ENCODE results near the gene PLCD1. TPM values are rescaled to one million over a fixed set of nuclear protein-coding genes. Genes with fewer than 3 reads are reported as not detected.

The PLCD1 gene
- total RNA-seq, 2 experiments from 2014 or later, result 7.7 to 10.4 TPM

GRCh38 chr3:37993820-37994638 is 35.4 kb downstream of the PLCD1 start:
- no peak for TF ChIP-seq EZH2phosphoT487 (IDR thresholded peaks at IDR 0.05; ENCODE audit: borderline replicate concordance, low read depth, low read length)
- TF ChIP-seq, protein P1, sequence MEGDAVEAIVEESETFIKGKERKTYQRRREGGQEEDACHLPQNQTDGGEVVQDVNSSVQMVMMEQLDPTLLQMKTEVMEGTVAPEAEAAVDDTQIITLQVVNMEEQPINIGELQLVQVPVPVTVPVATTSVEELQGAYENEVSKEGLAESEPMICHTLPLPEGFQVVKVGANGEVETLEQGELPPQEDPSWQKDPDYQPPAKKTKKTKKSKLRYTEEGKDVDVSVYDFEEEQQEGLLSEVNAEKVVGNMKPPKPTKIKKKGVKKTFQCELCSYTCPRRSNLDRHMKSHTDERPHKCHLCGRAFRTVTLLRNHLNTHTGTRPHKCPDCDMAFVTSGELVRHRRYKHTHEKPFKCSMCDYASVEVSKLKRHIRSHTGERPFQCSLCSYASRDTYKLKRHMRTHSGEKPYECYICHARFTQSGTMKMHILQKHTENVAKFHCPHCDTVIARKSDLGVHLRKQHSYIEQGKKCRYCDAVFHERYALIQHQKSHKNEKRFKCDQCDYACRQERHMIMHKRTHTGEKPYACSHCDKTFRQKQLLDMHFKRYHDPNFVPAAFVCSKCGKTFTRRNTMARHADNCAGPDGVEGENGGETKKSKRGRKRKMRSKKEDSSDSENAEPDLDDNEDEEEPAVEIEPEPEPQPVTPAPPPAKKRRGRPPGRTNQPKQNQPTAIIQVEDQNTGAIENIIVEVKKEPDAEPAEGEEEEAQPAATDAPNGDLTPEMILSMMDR (conservative IDR thresholded peaks at IDR 0.05; ENCODE audit: low read length), result no peak; the same call in 1 of the 2 replicates
- peak overlapping the region; percentile 58 for H3K27ac ChIP-seq (ENCODE audit: low read depth, low read length, poor library complexity, severe bottlenecking)
- H3K9me3 ChIP-seq (ENCODE audit: low read length), result no peaks in the 10 kb centered on the region
- H3K4me2 ChIP-seq (ENCODE audit: low read length), result peak overlapping the region; percentile 84
- peak overlapping the region; percentile 90 for H2AFZ ChIP-seq (ENCODE audit: low read length)
- H4K20me1 ChIP-seq (ENCODE audit: insufficient read depth, low read length), result no peaks in the 10 kb centered on the region
- BruUV-seq (replicated peaks), result no TSS peak
- peak overlapping the region; percentile 78 for H3K4me3 ChIP-seq (ENCODE audit: low read depth, low read length, poor library complexity, severe bottlenecking)
- peak; percentile 81 for DNase-seq (ENCODE audit: low spot score)
- ChIA-PET POLR2A (interaction anchor here (0.6 kb wide), 1 partner anchor 503 kb away, joined by 3 read pairs; no protein-coding TSS in a partner anchor), CTCF (ENCODE audit: unreplicated experiment) (interaction anchor here (0.6 kb wide), 1 partner anchor 22 kb away, joined by 4 read pairs; no protein-coding TSS in a partner anchor)
- peaks cover 9% of the 10 kb centered on the region; the same call in 1 of the 2 replicates for H3K79me2 ChIP-seq (ENCODE audit: insufficient read depth, low read depth, low read length)
- H3K4me1 ChIP-seq (ENCODE audit: insufficient read depth, low read length, poor library complexity, severe bottlenecking), result peaks cover 37% of the 10 kb centered on the region
- peaks cover 29% of the 10 kb centered on the region; the same call in 1 of the 2 replicates for H3K36me3 ChIP-seq (ENCODE audit: insufficient read depth, low read length)
- no peaks in the 10 kb centered on the region for H3K9me2 ChIP-seq (ENCODE audit: insufficient read depth, low read length)
- intact Hi-C loops (cut with micrococcal nuclease; ENCODE audit: unreplicated experiment), result no loop called here

DNA sequence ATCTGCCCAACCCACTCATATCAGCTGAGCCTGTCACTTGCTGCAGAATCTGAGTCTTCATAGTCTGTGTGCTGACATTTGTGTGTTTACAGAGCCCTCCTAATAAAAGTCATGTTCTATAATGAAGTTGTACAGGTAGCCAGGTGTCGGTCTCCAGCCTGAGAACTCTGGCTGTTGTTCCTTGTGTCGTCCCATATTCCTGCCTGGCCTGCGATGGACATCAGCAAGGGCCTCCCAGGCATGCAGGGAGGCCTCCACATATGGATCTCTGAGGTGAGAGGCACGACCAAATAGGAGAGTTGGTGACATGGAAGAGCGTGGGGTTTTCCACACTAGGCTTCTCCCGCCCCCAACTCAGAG is 36.0 kb downstream of the PLCD1 start:
- no peak for TF ChIP-seq EZH2phosphoT487 (IDR thresholded peaks at IDR 0.05; ENCODE audit: borderline replicate concordance, low read depth, low read length)
- TF ChIP-seq, protein P1 (conservative IDR thresholded peaks at IDR 0.05; ENCODE audit: low read length), result no peak
- no TSS peak for BruUV-seq (replicated peaks)
- POLR2A ChIA-PET, result no interaction called here
- Histone ChIP-seq H3K36me3 (ENCODE audit: insufficient read depth, low read length) (peaks cover 29% of the 10 kb centered on the region; the same call in 1 of the 2 replicates), H3K27ac (ENCODE audit: low read depth, low read length, poor library complexity, severe bottlenecking) (peak overlapping the region; percentile 58), H4K20me1 (ENCODE audit: insufficient read depth, low read length) (no peaks in the 10 kb centered on the region), H3K79me2 (ENCODE audit: insufficient read depth, low read depth, low read length) (peaks cover 9% of the 10 kb centered on the region; the same call in 1 of the 2 replicates), H3K4me1 (ENCODE audit: insufficient read depth, low read length, poor library complexity, severe bottlenecking) (peaks cover 34% of the 10 kb centered on the region), H3K9me3 (ENCODE audit: low read length) (no peaks in the 10 kb centered on the region), H2AFZ (ENCODE audit: low read length) (peak overlapping the region; percentile 90), H3K4me2 (ENCODE audit: low read length) (peak overlapping the region; percentile 84), H3K9me2 (ENCODE audit: insufficient read depth, low read length) (no peaks in the 10 kb centered on the region), H3K4me3 (ENCODE audit: low read depth, low read length, poor library complexity, severe bottlenecking) (peak overlapping the region; percentile 78)
- DNase-seq (ENCODE audit: low spot score), result no peak
- CTCF ChIA-PET (ENCODE audit: unreplicated experiment), result no interaction called here
- intact Hi-C loops (cut with micrococcal nuclease; ENCODE audit: unreplicated experiment), result no loop called here

- DNase-seq (ENCODE audit: low spot score), result no peak
- Histone ChIP-seq H3K4me3 (ENCODE audit: low read depth, low read length, poor library complexity, severe bottlenecking) (no peak overlapping the region), H3K9me3 (ENCODE audit: low read length) (no peaks in the 10 kb centered on the region), H3K4me2 (ENCODE audit: low read length) (peak overlapping the region; percentile 84; the same call in 1 of the 2 replicates), H3K9me2 (ENCODE audit: insufficient read depth, low read length) (no peaks in the 10 kb centered on the region), H3K4me1 (ENCODE audit: insufficient read depth, low read length, poor library complexity, severe bottlenecking) (peaks cover 30% of the 10 kb centered on the region), H3K79me2 (ENCODE audit: insufficient read depth, low read depth, low read length) (peaks cover 9% of the 10 kb centered on the region; the same call in 1 of the 2 replicates), H2AFZ (ENCODE audit: low read length) (no peak overlapping the region; the same call in 1 of the 2 replicates), H3K27ac (ENCODE audit: low read depth, low read length, poor library complexity, severe bottlenecking) (no peak overlapping the region), H4K20me1 (ENCODE audit: insufficient read depth, low read length) (no peaks in the 10 kb centered on the region), H3K36me3 (ENCODE audit: insufficient read depth, low read length) (peaks cover 27% of the 10 kb centered on the region; the same call in 1 of the 2 replicates)
- intact Hi-C loops (cut with micrococcal nuclease; ENCODE audit: unreplicated experiment), result no loop called here
- TF ChIP-seq, protein P1 (conservative IDR thresholded peaks at IDR 0.05; ENCODE audit: low read length), result no peak
- no peak for TF ChIP-seq EZH2phosphoT487 (IDR thresholded peaks at IDR 0.05; ENCODE audit: borderline replicate concordance, low read depth, low read length)
- ChIA-PET POLR2A (no interaction called here), CTCF (ENCODE audit: unreplicated experiment) (no interaction called here)
- no TSS peak for BruUV-seq (replicated peaks)
These were observed 36.4 kb downstream of the PLCD1 start for GRCh38 chr3:37993067-37993455.

All from OCI-LY7 (cell line).